K562 (cell line): ENCODE results near the gene ANKRD11. TPM values are rescaled to one million over a fixed set of nuclear protein-coding genes. Genes with fewer than 3 reads are reported as not detected.

Experiments
- CTBP1 ChIP-seq: fragments of 450-650 bp; IDR thresholded peaks from 2 replicates; pipeline ENCODE4 v1.6.1; 2016; ENCODE audit warnings: borderline replicate concordance
- E4F1 ChIP-seq: fragments of 250-450 bp; sonication (Bioruptor Pico); IDR thresholded peaks from 2 replicates; pipeline ENCODE4 v1.5.0; 2021; ENCODE audit warnings: mild to moderate bottlenecking, borderline replicate concordance
- FOXJ3 ChIP-seq: sonication (generic); formaldehyde crosslinking; IDR thresholded peaks from 2 replicates; pipeline ENCODE4 v1.4.0; 2020; ENCODE audit warnings: mild to moderate bottlenecking, missing genetic modification reagents
- JUN ChIP-seq, 2 experiments: sonication (generic) in 1 of 2; formaldehyde crosslinking in 1 of 2; IDR thresholded peaks; 2 replicates each; pipeline versions ENCODE4 v1.6.1 to v1.8.0; 2012 to 2022; ENCODE audit warnings: borderline replicate concordance in 2 of 2, mild to moderate bottlenecking in 2 of 2, improper control_type of control experiment in 1 of 2, low read depth in 1 of 2, low read length in 1 of 2, missing genetic modification reagents in 1 of 2
- MBD2 ChIP-seq: sonication (generic); IDR thresholded peaks from 2 replicates; pipeline ENCODE4 v1.6.1; 2016; ENCODE audit warnings: low read depth, borderline replicate concordance
- MCM5 ChIP-seq: fragments of 450-650 bp; IDR thresholded peaks from 2 replicates; pipeline ENCODE4 v1.6.1; 2016; ENCODE audit warnings: low read depth
- NFXL1 ChIP-seq: fragments of 450-650 bp; formaldehyde crosslinking; IDR thresholded peaks from 2 replicates; pipeline ENCODE4 v1.4.0; 2021; ENCODE audit warnings: mild to moderate bottlenecking
- NR2C1 ChIP-seq, 2 experiments: fragments of 450-650 bp; IDR thresholded peaks; 2 replicates each; pipeline ENCODE4 v1.6.1; 2017; ENCODE audit warnings: mild to moderate bottlenecking in 2 of 2, antibody characterized with exemption in 1 of 2, inconsistent platforms in 1 of 2, missing compliant biosample characterization in 1 of 2, missing genetic modification characterization in 1 of 2
- RBM17 ChIP-seq: fragments of 200-400 bp; formaldehyde crosslinking; IDR thresholded peaks from 2 replicates; pipeline ENCODE4 v1.6.1; 2017; ENCODE audit warnings: low read depth, mild to moderate bottlenecking, low read length, borderline replicate concordance
- ZNF133 ChIP-seq: fragments of 250-450 bp; sonication (Bioruptor Pico); IDR thresholded peaks from 2 replicates; pipeline ENCODE4 v1.4.0; 2020; ENCODE audit warnings: mild to moderate bottlenecking
- polyA plus RNA-seq, 8 experiments: library from polyadenylated mRNA; depleted of rRNA in 4 of 8; stranded (reverse) in 5 of 8; unstranded in 3 of 8; fragments of >200 nt; fragmentation: Nextera tagmentation in 2 of 8; fragmentation: Illumina TruSeq in 1 of 8; extraction: Ambion mirVana in 2 of 8; extraction: Trizol in 1 of 8; gene quantifications; 2 replicates each; pipeline versions ENCODE4 v1.2.1 to v1.2.3, GENCODE V29; 2011 to 2014; ENCODE audit warnings: inconsistent platforms in 1 of 8, missing spikeins in 1 of 8
- total RNA-seq, 7 experiments: library from RNA; depleted of rRNA in 6 of 7; stranded (reverse); fragments of >200 nt in 6 of 7; fragmentation: Illumina TruSeq in 2 of 7; extraction: Trizol in 2 of 7; gene quantifications; 2 replicates each; pipeline versions ENCODE4 v1.2.1 to v1.2.3, GENCODE V29; 2011 to 2021; ENCODE audit warnings: low replicate concordance in 1 of 7
- TF ChIP-seq, protein P1 (sequence below), 2 experiments: fragments of 450-650 bp in 1 of 2; sonication (generic) in 1 of 2; formaldehyde crosslinking in 1 of 2; IDR thresholded peaks in 1 of 2; conservative IDR thresholded peaks in 1 of 2; 2 replicates each; pipeline versions ENCODE4 v1.6.1 to v1.8.1; 2016 to 2023; ENCODE audit warnings: mild to moderate bottlenecking in 2 of 2, moderate library complexity in 2 of 2, inconsistent platforms in 1 of 2, missing genetic modification reagents in 1 of 2

Gene ANKRD11
- total and polyA plus RNA-seq, 9 of the 15 experiments (the other 6 are each of a cell fraction or from before 2014, with no cell fraction given): 4.7 to 126 (median 31.7) TPM

GRCh38 chr16:89315791-89316581 is 174.4 kb downstream of the ANKRD11 start (continued):
- TF ChIP-seq, protein P1, sequence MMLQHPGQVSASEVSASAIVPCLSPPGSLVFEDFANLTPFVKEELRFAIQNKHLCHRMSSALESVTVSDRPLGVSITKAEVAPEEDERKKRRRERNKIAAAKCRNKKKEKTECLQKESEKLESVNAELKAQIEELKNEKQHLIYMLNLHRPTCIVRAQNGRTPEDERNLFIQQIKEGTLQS (IDR thresholded peaks at IDR 0.05): peak; percentile 33; the same call in 1 of the 2 replicates
- TF ChIP-seq, protein P1 (CRISPR knock-in tag; conservative IDR thresholded peaks at IDR 0.05): no peak
- TF ChIP-seq CTBP1: no peak
- no peak for TF ChIP-seq E4F1
- no peak for TF ChIP-seq ZNF133 (CRISPR knock-in tag)
- TF ChIP-seq MBD2: no peak
- TF ChIP-seq RBM17: no peak
- TF ChIP-seq NFXL1 (CRISPR knock-in tag): no peak
- no peak for TF ChIP-seq NR2C1 (IDR thresholded peaks at IDR 0.05)
- no peak for TF ChIP-seq NR2C1 (tag; IDR thresholded peaks at IDR 0.05)
- no peak for TF ChIP-seq MCM5
- peak; percentile 22; the same call in 1 of the 2 replicates for TF ChIP-seq JUN (IDR thresholded peaks at IDR 0.05; ENCODE audit: borderline replicate concordance, low read depth, low read length)
- no peak for TF ChIP-seq JUN (CRISPR knock-in tag; IDR thresholded peaks at IDR 0.05; ENCODE audit: borderline replicate concordance)
- TF ChIP-seq FOXJ3 (CRISPR knock-in tag): no peak
